Mammary epithelial cell (primary cell): Measurements from ENCODE around the gene RIC1.

ENCODE experiments used
- CTCF ChIP-seq, 2 donors: IDR thresholded peaks in 1 of 2; conservative IDR thresholded peaks in 1 of 2; 2 replicates each; pipeline ENCODE4 v1.5.1; 2011 to 2012; ENCODE audit warnings: inconsistent platforms in 2 of 2, low read length in 2 of 2, mild to moderate bottlenecking in 2 of 2, control low read depth in 1 of 2, low read depth in 1 of 2; ENCODE audit not compliant: insufficient read depth in 1 of 2; ENCODE audit errors: extremely low read depth in 1 of 2
- EZH2 ChIP-seq: IDR thresholded peaks from 2 replicates; pipeline ENCODE4 v1.6.1; 2012; ENCODE audit warnings: low read length, inconsistent platforms, borderline replicate concordance

- TF ChIP-seq CTCF (conservative IDR thresholded peaks at IDR 0.05 in 1 of 2, IDR thresholded peaks at IDR 0.05 in 1 of 2; ENCODE audit: extremely low read depth in 1 of 2, insufficient read depth in 1 of 2, low read depth in 1 of 2, low read length in 2 of 2) (no peak), EZH2 (no peak)
Observed at GRCh38 chr9:5718296-5719032, 89.6 kb downstream of the RIC1 start.
